Esophagus squamous epithelium (tissue), 5 donors: ENCODE data around the gene FUT7. TPM values are rescaled to one million over a fixed set of nuclear protein-coding genes. Genes with fewer than 3 reads are reported as not detected.

Source experiments
- DNase-seq: peaks from one replicate; lab custom pipeline; 2025; lab: John Stamatoyannopoulos, UW
- H3K27ac ChIP-seq, 4 donors: fragments of 200-600 bp; sonication (generic); one replicate each; pipeline ENCODE4 v1.5.1; 2016 to 2019; ENCODE audit warnings: mild to moderate bottlenecking in 1 of 4
- H3K27me3 ChIP-seq, 4 donors: fragments of 200-600 bp; sonication (generic); 1 replicate in 3 of 4; 2 replicates in 1 of 4; pipeline versions ENCODE4 v1.5.1 to v1.6.0; 2017 to 2021; ENCODE audit warnings: antibody characterized with exemption in 1 of 4
- H3K36me3 ChIP-seq, 3 donors: fragments of 200-600 bp; sonication (generic); one replicate each; pipeline ENCODE4 v1.5.1; 2016 to 2019
- H3K4me1 ChIP-seq, 3 donors: fragments of 200-600 bp; sonication (generic); one replicate each; pipeline ENCODE4 v1.5.1; 2017 to 2019
- H3K4me3 ChIP-seq, 4 donors: fragments of 200-600 bp; sonication (generic); 1 replicate in 3 of 4; 2 replicates in 1 of 4; pipeline ENCODE4 v1.5.1; 2016 to 2019; ENCODE audit warnings: mild to moderate bottlenecking in 2 of 4, moderate library complexity in 1 of 4
- H3K9me3 ChIP-seq, 3 donors: fragments of 200-600 bp; sonication (generic); one replicate each; pipeline ENCODE4 v1.5.1; 2016 to 2019
- POLR2A ChIP-seq, 4 donors: fragments of 450-650 bp; IDR thresholded peaks; one replicate each; pipeline ENCODE4 v1.6.1; 2017; ENCODE audit warnings: antibody characterized with exemption in 4 of 4, mild to moderate bottlenecking in 4 of 4, moderate library complexity in 3 of 4
- WGBS, 2 donors: methylation state at CpG; one replicate each; pipeline ENCODE4 v1.1.5; 2018; 5-methylcytosine and 5-hydroxymethylcytosine counted together
- intact Hi-C: fragments of 100-400 bp; cut with DNase I; formaldehyde crosslinking; loops from one replicate; pipeline ENCODE4 v1.15.0; 2022
- total RNA-seq, 4 donors: library from RNA; depleted of rRNA; stranded (reverse); fragments of >200 nt; gene quantifications; one replicate each; pipeline ENCODE4 v1.1.0, GENCODE V29; 2016
- TF ChIP-seq, protein P1 (sequence below), 6 experiments: fragments of 450-650 bp in 4 of 6; fragments of 200-600 bp in 2 of 6; sonication (generic) in 2 of 6; IDR thresholded peaks; one replicate each; pipeline ENCODE4 v1.5.1; 2016 to 2019; ENCODE audit warnings: antibody characterized with exemption in 6 of 6, mild to moderate bottlenecking in 4 of 6, moderate library complexity in 4 of 6
- donor health status: DM: yes; HTN: yes; CAD: no.

Gene FUT7
- total RNA-seq, 4 donors from 2014 or later: 0.13 to 0.38 (median 0.21) TPM; not detected in 1

- Histone ChIP-seq H3K9me3 (no peaks in the 10 kb centered on the region), H3K4me1 (peaks cover 17 to 35% (median 20%) of the 10 kb centered on the region in 3 donors), H3K36me3 (peaks cover 0 to 23% (median 5%) of the 10 kb centered on the region in 3 donors), H3K27me3 (peaks cover 0 to 23% (median 0%) of the 10 kb centered on the region in 4 donors), H3K27ac (no peak overlapping the region), H3K4me3 (no peak overlapping the region)
- no peak for DNase-seq
- intact Hi-C loops: no loop called here
- TF ChIP-seq, protein P1, sequence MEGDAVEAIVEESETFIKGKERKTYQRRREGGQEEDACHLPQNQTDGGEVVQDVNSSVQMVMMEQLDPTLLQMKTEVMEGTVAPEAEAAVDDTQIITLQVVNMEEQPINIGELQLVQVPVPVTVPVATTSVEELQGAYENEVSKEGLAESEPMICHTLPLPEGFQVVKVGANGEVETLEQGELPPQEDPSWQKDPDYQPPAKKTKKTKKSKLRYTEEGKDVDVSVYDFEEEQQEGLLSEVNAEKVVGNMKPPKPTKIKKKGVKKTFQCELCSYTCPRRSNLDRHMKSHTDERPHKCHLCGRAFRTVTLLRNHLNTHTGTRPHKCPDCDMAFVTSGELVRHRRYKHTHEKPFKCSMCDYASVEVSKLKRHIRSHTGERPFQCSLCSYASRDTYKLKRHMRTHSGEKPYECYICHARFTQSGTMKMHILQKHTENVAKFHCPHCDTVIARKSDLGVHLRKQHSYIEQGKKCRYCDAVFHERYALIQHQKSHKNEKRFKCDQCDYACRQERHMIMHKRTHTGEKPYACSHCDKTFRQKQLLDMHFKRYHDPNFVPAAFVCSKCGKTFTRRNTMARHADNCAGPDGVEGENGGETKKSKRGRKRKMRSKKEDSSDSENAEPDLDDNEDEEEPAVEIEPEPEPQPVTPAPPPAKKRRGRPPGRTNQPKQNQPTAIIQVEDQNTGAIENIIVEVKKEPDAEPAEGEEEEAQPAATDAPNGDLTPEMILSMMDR (IDR thresholded peaks at IDR 0.05): no peak
- no peak for TF ChIP-seq POLR2A (IDR thresholded peaks at IDR 0.05)
- WGBS, 2 donors: 80 to 92% methylated on average over 8 to 16 of the region's 32 CpGs
Observed at GRCh38 chr9:137039611-137040366, 7.9 kb upstream of the FUT7 start.

DNA sequence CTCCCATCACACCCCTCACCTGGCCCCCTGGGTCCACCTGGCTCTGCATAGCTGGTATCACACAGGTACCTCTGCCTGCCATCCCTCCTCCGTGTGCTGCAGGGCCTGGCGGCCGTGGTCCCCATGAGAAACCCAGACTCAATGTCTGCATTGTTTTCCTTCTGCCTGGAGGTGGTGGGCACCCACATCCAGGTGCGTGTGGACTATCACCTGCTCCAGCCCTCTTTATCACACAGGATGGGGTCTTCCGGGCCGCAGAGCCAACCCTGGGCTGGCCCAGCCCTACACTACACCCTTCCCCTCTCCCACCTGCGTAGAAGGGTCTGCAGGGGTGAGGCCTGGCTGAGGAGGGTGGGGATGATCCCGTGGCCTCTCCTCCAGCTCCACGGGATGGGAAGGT is 7.0 kb upstream of the FUT7 start:
- 57% methylated on average over 3 of the region's 9 CpGs; no CpG with 5 or more reads in 1 of the 2 donors for WGBS, 2 donors
- H3K4me1 ChIP-seq: peaks cover 14 to 32% (median 17%) of the 10 kb centered on the region in 3 donors
- intact Hi-C loops: no loop called here
- peaks cover 0 to 23% (median 5%) of the 10 kb centered on the region in 3 donors for H3K36me3 ChIP-seq
- H3K4me3 ChIP-seq: no peak overlapping the region
- H3K9me3 ChIP-seq: no peaks in the 10 kb centered on the region
- peaks cover 0 to 19% (median 0%) of the 10 kb centered on the region in 4 donors for H3K27me3 ChIP-seq
- TF ChIP-seq, protein P1 (IDR thresholded peaks at IDR 0.05): no peak
- no peak for TF ChIP-seq POLR2A (IDR thresholded peaks at IDR 0.05)
- DNase-seq: no peak
- H3K27ac ChIP-seq: no peak overlapping the region

DNA sequence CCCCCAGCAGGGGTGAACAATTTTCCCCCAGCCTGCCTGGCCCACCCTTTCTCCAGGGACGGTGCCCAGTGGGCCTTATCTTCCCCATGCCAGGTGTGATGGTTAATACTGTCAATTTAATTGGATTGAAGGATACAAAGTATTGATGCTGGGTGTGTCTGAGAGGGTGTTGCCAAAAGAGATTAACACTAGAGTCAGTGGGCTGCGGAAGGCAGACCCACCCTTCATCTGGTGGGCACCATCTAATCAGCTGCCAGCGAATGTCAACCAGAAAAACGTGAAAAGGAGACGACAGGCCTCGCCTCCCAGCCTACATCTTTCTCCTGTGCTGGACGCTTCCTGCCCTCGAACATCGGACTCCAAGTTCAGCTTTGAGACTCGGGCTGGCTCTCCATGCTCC is 5.6 kb upstream of the FUT7 start:
- TF ChIP-seq POLR2A (IDR thresholded peaks at IDR 0.05): no peak
- TF ChIP-seq, protein P1 (IDR thresholded peaks at IDR 0.05): no peak
- WGBS, 2 donors: 85 to 89% methylated on average over 8 to 9 of the region's 10 CpGs
- H3K4me3 ChIP-seq: no peak overlapping the region
- peaks cover 0 to 11% (median 0%) of the 10 kb centered on the region in 4 donors for H3K27me3 ChIP-seq
- H3K36me3 ChIP-seq: peaks cover 0 to 23% (median 5%) of the 10 kb centered on the region in 3 donors
- DNase-seq: no peak
- H3K9me3 ChIP-seq: no peaks in the 10 kb centered on the region
- H3K4me1 ChIP-seq: peaks cover 14 to 25% (median 15%) of the 10 kb centered on the region in 3 donors
- intact Hi-C loops: no loop called here
- no peak overlapping the region for H3K27ac ChIP-seq

GRCh38 chr9:137037035-137037434 is 5.1 kb upstream of the FUT7 start:
- DNase-seq: no peak
- H3K27ac ChIP-seq: no peak overlapping the region
- peaks cover 14 to 26% (median 15%) of the 10 kb centered on the region in 3 donors for H3K4me1 ChIP-seq
- no peak overlapping the region for H3K4me3 ChIP-seq
- no peak for TF ChIP-seq POLR2A (IDR thresholded peaks at IDR 0.05)
- TF ChIP-seq, protein P1 (IDR thresholded peaks at IDR 0.05): no peak
- intact Hi-C loops: no loop called here
- H3K27me3 ChIP-seq: peaks cover 0 to 11% (median 0%) of the 10 kb centered on the region in 4 donors
- H3K9me3 ChIP-seq: no peaks in the 10 kb centered on the region
- H3K36me3 ChIP-seq: peaks cover 0 to 23% (median 5%) of the 10 kb centered on the region in 3 donors
- 59 to 80% methylated on average over 3 to 12 of the region's 13 CpGs for WGBS, 2 donors

GRCh38 chr9:137035937-137036336 is 4.0 kb upstream of the FUT7 start:
- Histone ChIP-seq H3K27me3 (peaks cover 0 to 11% (median 0%) of the 10 kb centered on the region in 4 donors), H3K9me3 (no peaks in the 10 kb centered on the region), H3K4me1 (peaks cover 14 to 36% (median 15%) of the 10 kb centered on the region in 3 donors), H3K4me3 (no peak overlapping the region), H3K36me3 (peaks cover 0 to 23% (median 5%) of the 10 kb centered on the region in 3 donors), H3K27ac (no peak overlapping the region)
- TF ChIP-seq, protein P1 (IDR thresholded peaks at IDR 0.05): no peak
- no peak for DNase-seq
- no CpG with 5 or more reads among the region's 8 CpGs for WGBS, 2 donors
- intact Hi-C loops: no loop called here
